22Rv1 (cell line): ENCODE measurements around the gene EPHA6.
"Not testable (repeated sequence)": the region's sequence is repeated elsewhere in the genome, so short reads cannot be mapped to it uniquely, and the experiment has no call there.

ENCODE experiments used
- H3K27ac ChIP-seq: fragments of 450-650 bp; 2 replicates; pipeline ENCODE4 v1.5.1; 2017
- ZFX ChIP-seq: fragments of 450-650 bp; IDR thresholded peaks from 2 replicates; pipeline ENCODE4 v1.6.1; 2017; ENCODE audit warnings: antibody characterized with exemption, borderline replicate concordance
- TF ChIP-seq, protein P1 (sequence below): fragments of 450-650 bp; IDR thresholded peaks from 2 replicates; pipeline ENCODE4 v1.5.1; 2017; ENCODE audit warnings: mild to moderate bottlenecking

The EPHA6 gene

DNA sequence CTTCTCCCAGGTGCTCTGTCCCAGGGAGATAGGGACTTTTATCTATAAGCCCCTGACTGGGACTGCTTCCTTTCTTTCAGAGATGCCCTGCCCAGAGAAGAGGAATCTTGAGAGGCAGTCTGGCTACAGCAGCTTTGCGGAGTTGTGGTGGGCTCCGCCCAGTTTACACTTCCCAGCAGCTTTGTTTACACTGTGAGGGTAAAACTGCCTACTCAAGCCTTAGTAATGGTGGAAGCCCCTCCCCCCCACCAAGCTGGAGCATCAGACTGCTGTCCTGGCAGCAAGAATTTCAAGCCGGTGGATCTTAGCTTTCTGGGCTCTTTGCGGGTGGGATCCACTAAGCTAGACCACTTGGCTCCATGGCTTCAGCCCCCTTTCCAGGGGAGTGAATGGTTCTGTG is 696.4 kb downstream of the EPHA6 start:
- TF ChIP-seq, protein P1, sequence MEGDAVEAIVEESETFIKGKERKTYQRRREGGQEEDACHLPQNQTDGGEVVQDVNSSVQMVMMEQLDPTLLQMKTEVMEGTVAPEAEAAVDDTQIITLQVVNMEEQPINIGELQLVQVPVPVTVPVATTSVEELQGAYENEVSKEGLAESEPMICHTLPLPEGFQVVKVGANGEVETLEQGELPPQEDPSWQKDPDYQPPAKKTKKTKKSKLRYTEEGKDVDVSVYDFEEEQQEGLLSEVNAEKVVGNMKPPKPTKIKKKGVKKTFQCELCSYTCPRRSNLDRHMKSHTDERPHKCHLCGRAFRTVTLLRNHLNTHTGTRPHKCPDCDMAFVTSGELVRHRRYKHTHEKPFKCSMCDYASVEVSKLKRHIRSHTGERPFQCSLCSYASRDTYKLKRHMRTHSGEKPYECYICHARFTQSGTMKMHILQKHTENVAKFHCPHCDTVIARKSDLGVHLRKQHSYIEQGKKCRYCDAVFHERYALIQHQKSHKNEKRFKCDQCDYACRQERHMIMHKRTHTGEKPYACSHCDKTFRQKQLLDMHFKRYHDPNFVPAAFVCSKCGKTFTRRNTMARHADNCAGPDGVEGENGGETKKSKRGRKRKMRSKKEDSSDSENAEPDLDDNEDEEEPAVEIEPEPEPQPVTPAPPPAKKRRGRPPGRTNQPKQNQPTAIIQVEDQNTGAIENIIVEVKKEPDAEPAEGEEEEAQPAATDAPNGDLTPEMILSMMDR: no peak
- no peak for TF ChIP-seq ZFX
- no peak overlapping the region for H3K27ac ChIP-seq

- no peak overlapping the region for H3K27ac ChIP-seq
- no peak for TF ChIP-seq ZFX
- TF ChIP-seq, protein P1: no peak
These were observed 700.7 kb downstream of the EPHA6 start for GRCh38 chr3:97515076-97515475.

DNA sequence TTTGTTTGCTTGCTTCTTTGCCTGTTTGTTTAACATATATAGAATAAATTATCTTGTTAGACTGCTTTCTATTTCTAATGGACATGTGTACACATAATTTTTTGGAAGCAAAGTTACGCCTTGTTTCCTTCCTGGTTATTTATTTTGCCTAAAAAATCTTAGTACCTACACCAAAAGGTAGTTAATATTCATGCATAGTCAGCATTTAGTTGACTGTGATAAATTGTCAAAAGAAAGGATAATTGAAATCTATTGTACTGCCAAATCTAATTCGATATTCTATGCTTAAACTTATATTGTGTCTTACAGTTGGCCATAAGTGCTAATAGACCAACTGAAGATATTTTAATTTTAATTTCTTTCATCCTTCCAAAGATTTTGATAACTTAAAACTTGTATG is 716.3 kb downstream of the EPHA6 start:
- TF ChIP-seq, protein P1: no peak
- TF ChIP-seq ZFX: no peak
- no peak overlapping the region for H3K27ac ChIP-seq

GRCh38 chr3:97547573-97547972 is 733.2 kb downstream of the EPHA6 start:
- not testable (repeated sequence) for H3K27ac ChIP-seq

- TF ChIP-seq, protein P1: no peak
- TF ChIP-seq ZFX: no peak
- H3K27ac ChIP-seq: no peak overlapping the region
These were observed 736.0 kb downstream of the EPHA6 start for GRCh38 chr3:97550408-97550807.

DNA sequence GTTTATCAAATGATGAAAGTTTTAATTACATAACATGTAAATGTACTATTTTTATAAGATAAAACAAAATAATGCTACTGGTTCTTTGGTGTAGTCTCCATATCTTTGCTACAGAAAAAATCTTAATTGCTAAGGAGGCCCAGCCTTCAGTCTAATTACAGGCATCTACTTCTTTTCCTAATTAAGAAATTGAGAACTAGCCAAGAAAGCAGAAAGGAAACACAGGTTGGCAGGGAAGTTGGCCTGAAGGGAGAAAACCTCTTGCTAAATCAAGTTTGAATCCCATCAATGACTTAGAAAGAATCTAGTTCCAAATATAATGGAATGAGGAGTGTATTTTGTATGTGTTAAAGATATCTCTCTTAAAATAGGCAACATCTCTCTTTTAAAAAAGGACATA is 737.8 kb downstream of the EPHA6 start:
- no peak overlapping the region for H3K27ac ChIP-seq
- TF ChIP-seq, protein P1: no peak
- TF ChIP-seq ZFX: no peak

GRCh38 chr3:97575742-97576141 is 761.3 kb downstream of the EPHA6 start:
- no peak overlapping the region for H3K27ac ChIP-seq
- no peak for TF ChIP-seq ZFX
- TF ChIP-seq, protein P1: no peak

- TF ChIP-seq, protein P1: no peak
- TF ChIP-seq ZFX: no peak
- no peak overlapping the region for H3K27ac ChIP-seq
These were observed 761.8 kb downstream of the EPHA6 start for GRCh38 chr3:97576221-97576620.
